BJ (cell line): ENCODE measurements around the gene SF3A1. TPM values are rescaled to one million over a fixed set of nuclear protein-coding genes. Genes with fewer than 3 reads are reported as not detected.

Source experiments
- CTCF ChIA-PET: fragments of 350-600 bp; formaldehyde crosslinking; extraction: SDS; loops from one replicate; lab custom pipeline; 2021; ENCODE audit warnings: antibody characterized with exemption, inconsistent platforms; lab: Yijun Ruan, JAX
- POLR2A ChIA-PET: fragments of 300-600 bp; sonication (Branson Sonifier 250); formaldehyde crosslinking; extraction: SDS; loops from one replicate; lab custom pipeline; 2021; ENCODE audit warnings: antibody characterized with exemption; lab: Charles Lee
- DNase-seq: peaks from one replicate; pipeline ENCODE4 v3.0.0-alpha.2; 2011; ENCODE audit warnings: low read depth
- H3K27me3 ChIP-seq: 2 replicates; pipeline ENCODE4 v1.6.0; 2011; ENCODE audit warnings: low read length; ENCODE audit not compliant: control insufficient read depth, insufficient read depth
- H3K36me3 ChIP-seq: 2 replicates; pipeline ENCODE4 v1.5.1; 2011; ENCODE audit warnings: low read length; ENCODE audit not compliant: control insufficient read depth, insufficient read depth
- H3K4me3 ChIP-seq: 2 replicates; pipeline ENCODE4 v1.5.1; 2011; ENCODE audit warnings: low read depth, mild to moderate bottlenecking, control low read depth, low read length
- CTCF ChIP-seq: IDR thresholded peaks from 2 replicates; pipeline ENCODE4 v1.5.1; 2011; ENCODE audit warnings: low read depth, mild to moderate bottlenecking, control low read depth, inconsistent platforms, low read length, moderate library complexity; ENCODE audit not compliant: insufficient read depth
- polyA plus RNA-seq: library from polyadenylated mRNA; depleted of rRNA; stranded (reverse); fragments of >200 nt; gene quantifications from 2 replicates; pipeline ENCODE4 v1.2.3, GENCODE V29; 2011

Gene SF3A1
- polyA plus RNA-seq, 1 experiment = 66.8 TPM

GRCh38 chr22:30375312-30375849 is 18.7 kb upstream of the SF3A1 start:
- no peaks in the 10 kb centered on the region for H3K27me3 ChIP-seq
- no peak for TF ChIP-seq CTCF

GRCh38 chr22:30373331-30374325 is 16.9 kb upstream of the SF3A1 start:
- no peaks in the 10 kb centered on the region; the same call in 1 of the 2 replicates for H3K36me3 ChIP-seq
- no peak for TF ChIP-seq CTCF
- no peak for DNase-seq
- ChIA-PET CTCF (interaction anchor here (0.7 to 2.2 kb wide), 6 partner anchors 9 to 118 kb away, joined by 3 to 13 read pairs (median 5); no protein-coding TSS in a partner anchor), POLR2A (no interaction called here)
- no peak overlapping the region for H3K4me3 ChIP-seq
- H3K27me3 ChIP-seq = no peaks in the 10 kb centered on the region

More at GRCh38 chr22:30375312-30375849, 18.7 kb upstream of the SF3A1 start:
- no peak for DNase-seq
- POLR2A ChIA-PET = no interaction called here
- Histone ChIP-seq H3K4me3 (no peak overlapping the region), H3K36me3 (peaks cover 9% of the 10 kb centered on the region)
- CTCF ChIA-PET = interaction anchor here (1.2 to 2.2 kb wide), 4 partner anchors 10 to 88 kb away, joined by 3 to 9 read pairs (median 4); partner anchors contain the start of genes CCDC157 and SF3A1

GRCh38 chr22:30372915-30373314 is 16.2 kb upstream of the SF3A1 start:
- Histone ChIP-seq H3K4me3 (no peak overlapping the region), H3K36me3 (no peaks in the 10 kb centered on the region; the same call in 1 of the 2 replicates), H3K27me3 (no peaks in the 10 kb centered on the region)
- DNase-seq = no peak
- ChIA-PET CTCF (interaction anchor here (0.9 to 2.2 kb wide), 5 partner anchors 10 to 110 kb away, joined by 3 to 13 read pairs (median 6); no protein-coding TSS in a partner anchor), POLR2A (interaction anchor here (0.7 kb wide), 1 partner anchor 18 kb away, joined by 3 read pairs; no protein-coding TSS in a partner anchor)
- TF ChIP-seq CTCF = no peak

- Histone ChIP-seq H3K27me3 (no peaks in the 10 kb centered on the region), H3K36me3 (no peaks in the 10 kb centered on the region), H3K4me3 (no peak overlapping the region)
- ChIA-PET POLR2A (no interaction called here), CTCF (interaction anchor here (0.9 to 2.1 kb wide), 4 partner anchors 11 to 109 kb away, joined by 3 to 13 read pairs (median 5); no protein-coding TSS in a partner anchor)
- no peak for DNase-seq
- TF ChIP-seq CTCF = no peak
Observed at GRCh38 chr22:30371981-30372380, 15.3 kb upstream of the SF3A1 start.

GRCh38 chr22:30371321-30371720 is 14.6 kb upstream of the SF3A1 start:
- TF ChIP-seq CTCF = no peak
- H3K4me3 ChIP-seq = no peak overlapping the region
- DNase-seq = no peak
- ChIA-PET POLR2A (no interaction called here), CTCF (no interaction called here)
- peaks cover under 1% of the 10 kb centered on the region for H3K36me3 ChIP-seq
- no peaks in the 10 kb centered on the region for H3K27me3 ChIP-seq
